ENCODE results near the gene IL17REL.

- TF ChIP-seq, protein P1, sequence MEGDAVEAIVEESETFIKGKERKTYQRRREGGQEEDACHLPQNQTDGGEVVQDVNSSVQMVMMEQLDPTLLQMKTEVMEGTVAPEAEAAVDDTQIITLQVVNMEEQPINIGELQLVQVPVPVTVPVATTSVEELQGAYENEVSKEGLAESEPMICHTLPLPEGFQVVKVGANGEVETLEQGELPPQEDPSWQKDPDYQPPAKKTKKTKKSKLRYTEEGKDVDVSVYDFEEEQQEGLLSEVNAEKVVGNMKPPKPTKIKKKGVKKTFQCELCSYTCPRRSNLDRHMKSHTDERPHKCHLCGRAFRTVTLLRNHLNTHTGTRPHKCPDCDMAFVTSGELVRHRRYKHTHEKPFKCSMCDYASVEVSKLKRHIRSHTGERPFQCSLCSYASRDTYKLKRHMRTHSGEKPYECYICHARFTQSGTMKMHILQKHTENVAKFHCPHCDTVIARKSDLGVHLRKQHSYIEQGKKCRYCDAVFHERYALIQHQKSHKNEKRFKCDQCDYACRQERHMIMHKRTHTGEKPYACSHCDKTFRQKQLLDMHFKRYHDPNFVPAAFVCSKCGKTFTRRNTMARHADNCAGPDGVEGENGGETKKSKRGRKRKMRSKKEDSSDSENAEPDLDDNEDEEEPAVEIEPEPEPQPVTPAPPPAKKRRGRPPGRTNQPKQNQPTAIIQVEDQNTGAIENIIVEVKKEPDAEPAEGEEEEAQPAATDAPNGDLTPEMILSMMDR (IDR thresholded peaks at IDR 0.05), result no peak
- no peak for TF ChIP-seq POLR2A (IDR thresholded peaks at IDR 0.05)
These were observed 17.6 kb downstream of the IL17REL start for GRCh38 chr22:49995041-49995360.

All from tibial nerve (tissue), 3 donors.